SU-DHL-6 (cell line): Measurements from ENCODE around the gene ATF7.

Experiments
- H2AFZ ChIP-seq: fragments of 200-600 bp; sonication (generic); 2 replicates; pipeline ENCODE4 v1.6.1; 2014; ENCODE audit warnings: low read depth, mild to moderate bottlenecking, moderate library complexity, mixed read lengths, antibody characterized with exemption, low read length; ENCODE audit not compliant: severe bottlenecking
- H3F3A ChIP-seq: fragments of 200-600 bp; shearing (Covaris generic); 2 replicates; pipeline ENCODE4 v1.6.0; 2016; ENCODE audit warnings: antibody characterized with exemption, mild to moderate bottlenecking; ENCODE audit not compliant: insufficient read depth
- H3K27ac ChIP-seq: fragments of 200-600 bp; sonication (generic); 2 replicates; pipeline ENCODE4 v1.5.1; 2016; ENCODE audit warnings: low read depth, mild to moderate bottlenecking, low read length, moderate library complexity, mixed read lengths
- H3K27me3 ChIP-seq: fragments of 200-600 bp; sonication (generic), shearing (Covaris generic); 2 replicates; pipeline ENCODE4 v1.6.0; 2014; ENCODE audit warnings: mild to moderate bottlenecking, low read length
- H3K36me3 ChIP-seq: fragments of 200-600 bp; sonication (generic); 2 replicates; pipeline ENCODE4 v1.6.1; 2014; ENCODE audit warnings: mild to moderate bottlenecking, low read length, mixed read lengths
- H3K4me2 ChIP-seq: fragments of 300-600, 200-600 bp; shearing (Covaris generic), sonication (generic); 2 replicates; pipeline ENCODE4 v1.6.0; 2014; ENCODE audit warnings: low read length, low read depth, mild to moderate bottlenecking; ENCODE audit not compliant: poor library complexity, severe bottlenecking
- H3K4me3 ChIP-seq: fragments of 200-600 bp; sonication (generic); 2 replicates; pipeline ENCODE4 v1.5.1; 2014; ENCODE audit warnings: antibody characterized with exemption, low read length, mild to moderate bottlenecking, mixed read lengths; ENCODE audit not compliant: insufficient read depth, poor library complexity, severe bottlenecking
- H3K79me2 ChIP-seq: fragments of 200-600 bp; sonication (generic); 2 replicates; pipeline ENCODE4 v1.6.1; 2014; ENCODE audit warnings: mild to moderate bottlenecking, low read length, moderate library complexity; ENCODE audit not compliant: insufficient read depth
- H3K9ac ChIP-seq: fragments of 200-600 bp; sonication (generic); 2 replicates; pipeline ENCODE4 v1.7.0; 2014; ENCODE audit warnings: mild to moderate bottlenecking, low read length
- H3K9me2 ChIP-seq: fragments of 200-600 bp; sonication (generic); replicated peaks from 2 replicates; pipeline ENCODE4 v1.6.1; 2014; ENCODE audit warnings: low read length; ENCODE audit not compliant: insufficient read depth
- H3K9me3 ChIP-seq: fragments of 200-600 bp; sonication (generic); 2 replicates; pipeline ENCODE4 v1.6.1; 2014; ENCODE audit warnings: low read length, mixed read lengths; ENCODE audit not compliant: insufficient read depth
- H4K20me1 ChIP-seq: fragments of 200-600 bp; sonication (generic); 2 replicates; pipeline ENCODE4 v1.6.1; 2014; ENCODE audit warnings: low read depth, mild to moderate bottlenecking, antibody characterized with exemption, low read length, moderate library complexity, mixed read lengths
- EZH2phosphoT487 ChIP-seq: fragments of 200-600 bp; sonication (generic), shearing (Covaris generic); conservative IDR thresholded peaks from 2 replicates; pipeline ENCODE4 v1.6.1; 2018; ENCODE audit warnings: mild to moderate bottlenecking, antibody characterized with exemption, low read length, moderate library complexity, mixed read lengths
- TF ChIP-seq, protein P1 (sequence below): fragments of 200-600 bp; sonication (generic); IDR thresholded peaks from one replicate; pipeline ENCODE4 v1.5.1; 2017; ENCODE audit warnings: antibody characterized with exemption, mild to moderate bottlenecking, low read length, moderate library complexity; ENCODE audit not compliant: insufficient read depth, poor library complexity, severe bottlenecking

Gene ATF7

DNA sequence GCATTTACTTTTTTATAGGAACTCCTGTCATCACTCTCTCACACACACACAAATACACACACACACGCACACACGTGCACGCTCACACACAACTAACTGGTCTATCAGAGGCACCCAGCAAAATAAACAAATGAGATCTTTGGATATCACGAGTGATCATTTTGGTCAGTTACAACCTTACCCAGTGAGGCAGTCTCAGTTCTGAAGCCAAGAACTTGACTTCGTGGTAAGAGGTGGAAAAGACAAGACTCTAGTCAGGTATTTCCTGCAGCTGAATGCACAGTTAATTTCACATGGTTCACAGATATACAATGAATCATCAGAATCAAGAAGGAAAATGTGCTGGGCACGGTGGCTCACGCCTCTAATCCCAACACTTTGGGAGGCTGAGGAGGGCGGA, 39.4 kb downstream of the ATF7 start:
- H4K20me1 ChIP-seq: no peaks in the 10 kb centered on the region
- H3K27ac ChIP-seq: no peak overlapping the region
- H3K27me3 ChIP-seq: no peaks in the 10 kb centered on the region
- no peaks in the 10 kb centered on the region for H3K9me2 ChIP-seq
- H3K9ac ChIP-seq: no peak overlapping the region
- no peaks in the 10 kb centered on the region for H3F3A ChIP-seq
- no peak overlapping the region for H3K4me3 ChIP-seq
- H3K4me2 ChIP-seq: no peak overlapping the region
- H2AFZ ChIP-seq: no peak overlapping the region
- TF ChIP-seq, protein P1, sequence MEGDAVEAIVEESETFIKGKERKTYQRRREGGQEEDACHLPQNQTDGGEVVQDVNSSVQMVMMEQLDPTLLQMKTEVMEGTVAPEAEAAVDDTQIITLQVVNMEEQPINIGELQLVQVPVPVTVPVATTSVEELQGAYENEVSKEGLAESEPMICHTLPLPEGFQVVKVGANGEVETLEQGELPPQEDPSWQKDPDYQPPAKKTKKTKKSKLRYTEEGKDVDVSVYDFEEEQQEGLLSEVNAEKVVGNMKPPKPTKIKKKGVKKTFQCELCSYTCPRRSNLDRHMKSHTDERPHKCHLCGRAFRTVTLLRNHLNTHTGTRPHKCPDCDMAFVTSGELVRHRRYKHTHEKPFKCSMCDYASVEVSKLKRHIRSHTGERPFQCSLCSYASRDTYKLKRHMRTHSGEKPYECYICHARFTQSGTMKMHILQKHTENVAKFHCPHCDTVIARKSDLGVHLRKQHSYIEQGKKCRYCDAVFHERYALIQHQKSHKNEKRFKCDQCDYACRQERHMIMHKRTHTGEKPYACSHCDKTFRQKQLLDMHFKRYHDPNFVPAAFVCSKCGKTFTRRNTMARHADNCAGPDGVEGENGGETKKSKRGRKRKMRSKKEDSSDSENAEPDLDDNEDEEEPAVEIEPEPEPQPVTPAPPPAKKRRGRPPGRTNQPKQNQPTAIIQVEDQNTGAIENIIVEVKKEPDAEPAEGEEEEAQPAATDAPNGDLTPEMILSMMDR: no peak
- TF ChIP-seq EZH2phosphoT487: no peak
- H3K9me3 ChIP-seq: no peaks in the 10 kb centered on the region
- 0 out of 2 replicates have a peak, but pooled peaks cover 8% of the 10 kb centered on the region for H3K79me2 ChIP-seq
- H3K36me3 ChIP-seq: no peaks in the 10 kb centered on the region

DNA sequence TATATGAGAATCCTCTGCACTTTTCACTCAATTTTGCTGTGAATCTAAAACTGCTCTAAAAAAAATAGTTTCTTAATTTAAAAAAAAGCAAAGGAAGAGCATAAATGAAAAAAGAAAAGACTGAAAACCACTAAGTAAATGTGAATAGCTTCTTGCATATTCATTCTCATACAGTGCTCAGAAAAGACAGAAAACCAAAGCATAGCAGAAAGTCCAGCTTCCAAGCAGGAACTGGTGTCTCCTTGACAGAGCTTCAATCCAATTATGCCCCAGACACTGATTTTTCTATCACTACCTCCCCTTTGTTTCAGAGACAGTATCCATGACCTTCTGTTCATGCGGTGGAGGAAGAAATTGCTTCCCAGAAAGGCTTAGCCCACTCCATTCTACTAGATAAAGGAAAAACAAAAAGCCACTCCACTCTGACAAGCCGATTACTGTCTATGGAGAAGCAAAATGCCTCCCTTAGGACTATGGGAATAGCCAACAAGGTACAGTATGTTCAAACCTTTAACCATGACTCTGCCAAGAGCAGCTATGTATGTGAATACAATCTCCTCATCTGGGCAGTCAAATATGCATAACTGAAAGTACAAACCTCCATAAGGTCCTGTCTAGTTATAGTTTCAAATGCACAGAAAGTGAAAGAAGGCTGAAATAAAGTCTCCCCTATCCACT, 40.6 kb downstream of the ATF7 start:
- no peak overlapping the region for H3K4me2 ChIP-seq
- H3K27ac ChIP-seq: no peak overlapping the region
- no peak for TF ChIP-seq EZH2phosphoT487
- TF ChIP-seq, protein P1: no peak
- H3F3A ChIP-seq: no peaks in the 10 kb centered on the region
- H2AFZ ChIP-seq: no peak overlapping the region
- H3K79me2 ChIP-seq: 0 out of 2 replicates have a peak, but pooled peaks cover 8% of the 10 kb centered on the region
- H3K4me3 ChIP-seq: no peak overlapping the region
- H3K36me3 ChIP-seq: no peaks in the 10 kb centered on the region
- no peaks in the 10 kb centered on the region for H3K9me2 ChIP-seq
- H3K9me3 ChIP-seq: no peaks in the 10 kb centered on the region
- H3K27me3 ChIP-seq: no peaks in the 10 kb centered on the region
- no peak overlapping the region for H3K9ac ChIP-seq
- no peaks in the 10 kb centered on the region for H4K20me1 ChIP-seq

DNA sequence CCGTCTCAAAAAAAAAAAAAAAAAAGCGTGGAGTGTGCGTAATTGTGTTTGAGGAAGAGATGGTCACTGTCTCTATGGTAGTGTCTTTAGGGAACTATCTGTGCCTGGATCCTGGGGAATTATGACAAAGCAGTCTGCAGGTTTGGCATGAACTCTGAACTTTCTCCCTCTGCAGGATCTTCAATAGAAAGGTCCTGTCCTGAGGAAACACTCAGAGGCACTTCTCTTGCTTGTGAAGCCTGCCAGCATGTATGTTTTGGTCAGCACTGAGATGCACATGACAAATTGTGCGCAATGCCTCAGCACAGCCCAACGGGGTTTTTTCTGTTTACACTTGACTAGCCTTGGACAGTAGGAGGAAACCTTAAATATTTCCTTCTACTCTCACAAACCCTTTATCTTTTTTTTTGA, 46.6 kb downstream of the ATF7 start:
- Histone ChIP-seq H3K9ac (no peak overlapping the region), H3K27me3 (no peaks in the 10 kb centered on the region), H3K4me2 (no peak overlapping the region), H2AFZ (no peak overlapping the region), H3K36me3 (no peaks in the 10 kb centered on the region), H4K20me1 (no peaks in the 10 kb centered on the region), H3K9me3 (no peaks in the 10 kb centered on the region), H3K4me3 (no peak overlapping the region), H3K9me2 (no peaks in the 10 kb centered on the region), H3K79me2 (0 out of 2 replicates have a peak, but pooled peaks cover 4% of the 10 kb centered on the region), H3F3A (no peaks in the 10 kb centered on the region), H3K27ac (no peak overlapping the region)
- TF ChIP-seq EZH2phosphoT487: no peak
- TF ChIP-seq, protein P1: no peak
